ENCODE measurements around the gene PRDM16. TPM values are rescaled to one million over a fixed set of nuclear protein-coding genes. Genes with fewer than 3 reads are reported as not detected.

PRDM16 gene
- polyA plus RNA-seq, 1 donor from 2014 or later, result 0.21 TPM

- TF ChIP-seq MXI1 (conservative IDR thresholded peaks at IDR 0.05; ENCODE audit: poor library complexity, severe bottlenecking) (no peak), REST (IDR thresholded peaks at IDR 0.05; ENCODE audit: borderline replicate concordance) (no peak), EP300 (conservative IDR thresholded peaks at IDR 0.05; ENCODE audit: poor library complexity, severe bottlenecking) (no peak), POLR2AphosphoS5 (IDR thresholded peaks at IDR 0.05) (no peak), TAF1 (IDR thresholded peaks at IDR 0.05; ENCODE audit: low read depth) (no peak)
- no peaks in the 10 kb centered on the region for H3K9me2 ChIP-seq (ENCODE audit: insufficient read depth, low read length)
- no peak overlapping the region for H3K4me2 ChIP-seq (ENCODE audit: low read length)
- no peak overlapping the region for H3K4me3 ChIP-seq (ENCODE audit: low read length)
- H3K27me3 ChIP-seq (ENCODE audit: insufficient read depth, low read depth, low read length), result no peaks in the 10 kb centered on the region
- no peak overlapping the region for H3K9ac ChIP-seq (ENCODE audit: low read length)
- H3F3A ChIP-seq (ENCODE audit: insufficient read depth, low read length, poor library complexity, severe bottlenecking), result no peaks in the 10 kb centered on the region
- no peaks in the 10 kb centered on the region for H3K36me3 ChIP-seq (ENCODE audit: insufficient read depth, low read length)
- H3K27ac ChIP-seq (ENCODE audit: low read length), result no peak overlapping the region
- no peaks in the 10 kb centered on the region for H3K9me3 ChIP-seq (ENCODE audit: low read length)
- no peak overlapping the region for H2AFZ ChIP-seq (ENCODE audit: low read depth, low read length)
- no peaks in the 10 kb centered on the region for H3K79me2 ChIP-seq (replicated peaks; ENCODE audit: insufficient read depth, low read length)
- H4K20me1 ChIP-seq (ENCODE audit: insufficient read depth), result no peaks in the 10 kb centered on the region
Observed at GRCh38 chr1:3332662-3333061, 263.7 kb downstream of the PRDM16 start.

DNA sequence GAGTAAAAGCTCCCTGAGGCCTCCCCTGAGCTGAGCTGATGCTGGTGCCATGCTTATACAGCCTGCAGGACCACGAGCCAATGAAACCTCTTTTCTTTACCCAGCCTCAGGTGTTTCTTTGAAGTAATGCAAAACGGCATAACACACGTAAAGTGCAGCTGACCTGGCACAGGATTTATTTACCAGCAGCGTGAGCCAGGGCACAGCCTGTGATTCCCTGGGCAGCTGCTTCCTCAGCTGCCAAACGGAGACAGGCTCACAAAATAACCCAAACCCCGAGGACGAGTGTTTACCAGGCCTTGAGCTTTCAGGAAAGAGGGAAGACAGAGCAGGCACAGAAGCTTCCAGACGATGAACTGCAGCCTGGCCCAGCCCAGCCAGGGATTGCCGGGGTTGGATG lies 264.9 kb downstream of the PRDM16 start:
- H3K27ac ChIP-seq (ENCODE audit: low read length), result no peak overlapping the region

More for the DNA sequence above, 264.9 kb downstream of the PRDM16 start:
- H3K36me3 ChIP-seq (ENCODE audit: insufficient read depth, low read length), result no peaks in the 10 kb centered on the region
- no peaks in the 10 kb centered on the region for H3K79me2 ChIP-seq (replicated peaks; ENCODE audit: insufficient read depth, low read length)
- no peaks in the 10 kb centered on the region for H3K27me3 ChIP-seq (ENCODE audit: insufficient read depth, low read depth, low read length)
- no peaks in the 10 kb centered on the region for H3F3A ChIP-seq (ENCODE audit: insufficient read depth, low read length, poor library complexity, severe bottlenecking)
- no peak overlapping the region for H2AFZ ChIP-seq (ENCODE audit: low read depth, low read length)
- no peak for TF ChIP-seq CTCF (IDR thresholded peaks at IDR 0.05; ENCODE audit: poor library complexity, severe bottlenecking)
- no peak for TF ChIP-seq RAD21 (conservative IDR thresholded peaks at IDR 0.05)
- TF ChIP-seq REST (IDR thresholded peaks at IDR 0.05; ENCODE audit: borderline replicate concordance), result no peak
- TF ChIP-seq EP300 (conservative IDR thresholded peaks at IDR 0.05; ENCODE audit: poor library complexity, severe bottlenecking), result no peak
- no peak for TF ChIP-seq EZH2 (IDR thresholded peaks at IDR 0.05; ENCODE audit: borderline replicate concordance, insufficient read depth, low read length, poor library complexity, severe bottlenecking)
- no peak for TF ChIP-seq POLR2AphosphoS5 (IDR thresholded peaks at IDR 0.05)
- H3K4me3 ChIP-seq (ENCODE audit: low read length), result no peak overlapping the region
- no peak overlapping the region for H3K9ac ChIP-seq (ENCODE audit: low read length)
- H3K4me2 ChIP-seq (ENCODE audit: low read length), result no peak overlapping the region
- no peaks in the 10 kb centered on the region for H3K9me2 ChIP-seq (ENCODE audit: insufficient read depth, low read length)
- H3K9me3 ChIP-seq (ENCODE audit: low read length), result no peaks in the 10 kb centered on the region
- H4K20me1 ChIP-seq (ENCODE audit: insufficient read depth), result no peaks in the 10 kb centered on the region

Measured in neural cell (in vitro differentiated cells).